Measurements from ENCODE around the gene CELF4. TPM values are rescaled to one million over a fixed set of nuclear protein-coding genes. Genes with fewer than 3 reads are reported as not detected.

Gene CELF4
- total and polyA plus RNA-seq, 2 experiments from 2014 or later: 0.24 TPM; not detected in 1

DNA sequence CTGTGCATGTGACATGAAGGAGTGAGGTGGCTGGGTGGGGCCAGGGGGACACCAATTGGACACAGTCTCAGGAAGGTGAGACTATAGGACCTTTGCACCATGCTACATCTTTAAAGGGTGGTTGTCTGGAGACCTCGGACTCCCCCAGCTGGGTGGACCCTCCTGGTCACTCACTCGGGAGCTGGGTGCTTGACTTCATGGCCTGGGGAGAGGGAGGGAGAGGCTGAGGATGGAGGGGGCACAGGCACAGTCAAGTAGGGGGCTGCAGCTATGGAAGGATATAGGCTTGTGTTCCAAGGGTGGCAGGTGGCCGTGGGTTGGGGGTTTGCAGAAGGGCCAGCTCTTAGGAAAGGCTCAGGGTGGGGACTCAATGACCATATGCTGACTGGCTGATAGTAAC lies 7.1 kb upstream of the CELF4 start:
- no peak for DNase-seq
- Histone ChIP-seq H3K4me3 (no peak overlapping the region), H3K9me3 (ENCODE audit: low read depth) (no peaks in the 10 kb centered on the region), H3K27ac (no peak overlapping the region), H3F3A (ENCODE audit: insufficient read depth) (no peaks in the 10 kb centered on the region), H3K9me2 (ENCODE audit: insufficient read depth) (no peaks in the 10 kb centered on the region), H3K9ac (no peak overlapping the region), H3K4me1 (ENCODE audit: insufficient read depth) (no peaks in the 10 kb centered on the region), H3K4me2 (ENCODE audit: unreplicated experiment) (no peak overlapping the region), H3K79me2 (ENCODE audit: insufficient read depth) (no peaks in the 10 kb centered on the region), H3K27me3 (replicated peaks; ENCODE audit: insufficient read depth) (peaks cover 22% of the 10 kb centered on the region), H4K20me1 (ENCODE audit: insufficient read depth) (no peaks in the 10 kb centered on the region), H3K36me3 (ENCODE audit: low read depth) (no peaks in the 10 kb centered on the region), H2AFZ (no peak overlapping the region)
- in situ Hi-C loops (cut with MboI): no loop called here
- TF ChIP-seq EZH2phosphoT487 (IDR thresholded peaks at IDR 0.05; ENCODE audit: insufficient read depth, low read depth) (no peak), EZH2 (IDR thresholded peaks at IDR 0.05; ENCODE audit: insufficient read depth, poor library complexity, severe bottlenecking) (no peak)
- 11 to 19% methylated on average over 3 of the region's 3 CpGs for WGBS, 2 experiments (ENCODE audit: low coverage in 1 of 2, low lambda C conversion rate in 2 of 2, missing lambda C conversion rate in 2 of 2)

DNA sequence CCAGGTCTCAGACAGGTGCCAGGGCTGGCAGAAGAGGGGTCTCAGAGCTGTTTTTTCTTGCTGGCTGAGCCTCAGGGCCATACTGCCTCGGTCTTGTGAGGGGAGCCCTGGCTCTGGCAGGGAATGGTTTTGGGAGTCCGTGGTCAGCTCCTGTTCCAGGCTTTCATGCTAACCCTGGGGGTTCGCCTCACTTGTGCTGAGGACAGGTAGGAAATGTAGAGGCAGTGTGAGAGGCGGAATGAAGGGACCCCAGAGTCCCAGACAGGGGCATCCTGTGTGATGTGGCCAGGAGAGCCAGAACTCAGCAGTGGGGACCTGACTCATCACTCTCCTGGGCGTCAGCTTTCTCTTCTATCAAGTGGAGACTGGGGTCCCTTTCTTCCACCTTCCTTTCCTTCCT lies 5.7 kb upstream of the CELF4 start:
- H3K4me3 ChIP-seq: no peak overlapping the region

GRCh38 chr18:37570336-37570930 lies 4.8 kb upstream of the CELF4 start:
- H3K4me3 ChIP-seq: no peak overlapping the region
- no peak for TF ChIP-seq EZH2 (IDR thresholded peaks at IDR 0.05; ENCODE audit: insufficient read depth, poor library complexity, severe bottlenecking)
- 25 to 28% methylated on average over 5 of the region's 5 CpGs for WGBS, 2 experiments (ENCODE audit: low coverage in 1 of 2, low lambda C conversion rate in 2 of 2, missing lambda C conversion rate in 2 of 2)
- H2AFZ ChIP-seq: no peak overlapping the region
- no peaks in the 10 kb centered on the region for H4K20me1 ChIP-seq (ENCODE audit: insufficient read depth)
- H3F3A ChIP-seq (ENCODE audit: insufficient read depth): no peaks in the 10 kb centered on the region
- H3K79me2 ChIP-seq (ENCODE audit: insufficient read depth): no peaks in the 10 kb centered on the region
- DNase-seq: no peak
- H3K36me3 ChIP-seq (ENCODE audit: low read depth): no peaks in the 10 kb centered on the region
- H3K9me2 ChIP-seq (ENCODE audit: insufficient read depth): no peaks in the 10 kb centered on the region
- no peaks in the 10 kb centered on the region for H3K4me1 ChIP-seq (ENCODE audit: insufficient read depth)
- H3K27me3 ChIP-seq (replicated peaks; ENCODE audit: insufficient read depth): peaks cover 39% of the 10 kb centered on the region
- in situ Hi-C loops (cut with MboI): no loop called here
- no peaks in the 10 kb centered on the region for H3K9me3 ChIP-seq (ENCODE audit: low read depth)
- H3K27ac ChIP-seq: no peak overlapping the region
- H3K4me2 ChIP-seq (ENCODE audit: unreplicated experiment): no peak overlapping the region
- no peak overlapping the region for H3K9ac ChIP-seq

More for the DNA sequence above, 5.7 kb upstream of the CELF4 start:
- no peaks in the 10 kb centered on the region for H3K36me3 ChIP-seq (ENCODE audit: low read depth)
- no peak overlapping the region for H2AFZ ChIP-seq
- TF ChIP-seq EZH2 (IDR thresholded peaks at IDR 0.05; ENCODE audit: insufficient read depth, poor library complexity, severe bottlenecking) (no peak), EZH2phosphoT487 (IDR thresholded peaks at IDR 0.05; ENCODE audit: insufficient read depth, low read depth) (no peak)
- H3K9me2 ChIP-seq (ENCODE audit: insufficient read depth): no peaks in the 10 kb centered on the region
- 10 to 23% methylated on average over 4 to 5 of the region's 5 CpGs for WGBS, 2 experiments (ENCODE audit: low coverage in 1 of 2, low lambda C conversion rate in 2 of 2, missing lambda C conversion rate in 2 of 2)
- no peak overlapping the region for H3K27ac ChIP-seq
- H3K9me3 ChIP-seq (ENCODE audit: low read depth): no peaks in the 10 kb centered on the region
- H4K20me1 ChIP-seq (ENCODE audit: insufficient read depth): no peaks in the 10 kb centered on the region
- H3K27me3 ChIP-seq (replicated peaks; ENCODE audit: insufficient read depth): peaks cover 36% of the 10 kb centered on the region
- H3K4me2 ChIP-seq (ENCODE audit: unreplicated experiment): no peak overlapping the region
- H3K79me2 ChIP-seq (ENCODE audit: insufficient read depth): no peaks in the 10 kb centered on the region
- in situ Hi-C loops (cut with MboI): no loop called here
- no peaks in the 10 kb centered on the region for H3F3A ChIP-seq (ENCODE audit: insufficient read depth)
- H3K9ac ChIP-seq: no peak overlapping the region
- DNase-seq: no peak
- no peaks in the 10 kb centered on the region for H3K4me1 ChIP-seq (ENCODE audit: insufficient read depth)

DNA sequence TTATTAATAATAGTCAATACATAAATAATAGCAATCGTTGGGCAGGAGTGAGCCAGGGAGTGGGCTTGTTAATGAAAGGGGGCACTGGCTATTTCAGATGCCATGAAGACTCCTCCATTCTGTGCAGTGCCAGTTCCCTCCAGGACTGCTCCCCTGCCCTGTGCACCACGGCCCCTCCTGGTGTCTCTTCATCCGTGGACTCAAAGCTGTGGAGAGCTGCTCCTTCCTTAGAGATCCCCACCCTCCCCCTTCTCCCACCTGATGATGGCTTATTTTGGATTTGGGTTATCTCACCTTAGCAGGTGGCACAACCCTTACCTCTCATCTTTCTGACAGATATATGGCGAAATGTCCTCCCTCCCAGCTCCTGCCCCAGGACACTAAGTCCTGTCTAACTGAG lies 3.1 kb upstream of the CELF4 start:
- Histone ChIP-seq H3K27ac (no peak overlapping the region), H3K4me2 (ENCODE audit: unreplicated experiment) (no peak overlapping the region), H2AFZ (no peak overlapping the region), H3K4me3 (no peak overlapping the region), H3K9ac (no peak overlapping the region), H3K9me2 (ENCODE audit: insufficient read depth) (no peaks in the 10 kb centered on the region), H3K36me3 (ENCODE audit: low read depth) (no peaks in the 10 kb centered on the region), H3F3A (ENCODE audit: insufficient read depth) (no peaks in the 10 kb centered on the region), H3K4me1 (ENCODE audit: insufficient read depth) (no peaks in the 10 kb centered on the region), H3K27me3 (replicated peaks; ENCODE audit: insufficient read depth) (peaks cover 55% of the 10 kb centered on the region), H3K9me3 (ENCODE audit: low read depth) (no peaks in the 10 kb centered on the region), H3K79me2 (ENCODE audit: insufficient read depth) (no peaks in the 10 kb centered on the region), H4K20me1 (ENCODE audit: insufficient read depth) (no peaks in the 10 kb centered on the region)
- DNase-seq: no peak
- TF ChIP-seq EZH2 (IDR thresholded peaks at IDR 0.05; ENCODE audit: insufficient read depth, poor library complexity, severe bottlenecking) (no peak), EZH2phosphoT487 (IDR thresholded peaks at IDR 0.05; ENCODE audit: insufficient read depth, low read depth) (no peak)
- WGBS, 2 experiments (ENCODE audit: low coverage in 1 of 2, low lambda C conversion rate in 2 of 2, missing lambda C conversion rate in 2 of 2): 33% methylated on average over 4 of the region's 4 CpGs
- in situ Hi-C loops (cut with MboI): no loop called here

DNA sequence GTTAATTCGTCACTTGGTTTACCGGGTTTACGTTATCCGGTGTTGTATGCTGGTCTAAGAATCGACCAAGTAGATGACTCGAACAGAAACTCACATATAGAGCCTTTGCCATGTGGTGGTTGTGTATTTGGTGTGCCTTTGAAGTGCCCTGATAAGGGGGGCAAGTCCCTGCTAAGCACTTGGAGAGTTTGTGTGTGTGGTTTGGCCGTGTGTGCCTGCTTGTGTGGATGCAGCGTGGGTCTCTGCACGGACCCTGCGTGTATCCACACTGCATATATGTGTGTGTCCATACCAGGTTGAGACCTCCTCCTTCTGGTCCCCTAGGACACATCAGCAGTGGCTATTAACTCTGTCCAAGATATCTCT lies 2.4 kb upstream of the CELF4 start:
- no peak overlapping the region for H3K27ac ChIP-seq
- no peak for TF ChIP-seq EZH2phosphoT487 (IDR thresholded peaks at IDR 0.05; ENCODE audit: insufficient read depth, low read depth)
- TF ChIP-seq EZH2 (IDR thresholded peaks at IDR 0.05; ENCODE audit: insufficient read depth, poor library complexity, severe bottlenecking): no peak
- no peak overlapping the region for H3K4me3 ChIP-seq
- no peaks in the 10 kb centered on the region for H3F3A ChIP-seq (ENCODE audit: insufficient read depth)
- no peak overlapping the region for H3K4me2 ChIP-seq (ENCODE audit: unreplicated experiment)
- H2AFZ ChIP-seq: no peak overlapping the region
- no peaks in the 10 kb centered on the region for H3K9me2 ChIP-seq (ENCODE audit: insufficient read depth)
- H3K36me3 ChIP-seq (ENCODE audit: low read depth): no peaks in the 10 kb centered on the region
- H3K9me3 ChIP-seq (ENCODE audit: low read depth): no peaks in the 10 kb centered on the region
- no peak for DNase-seq
- H4K20me1 ChIP-seq (ENCODE audit: insufficient read depth): no peaks in the 10 kb centered on the region
- H3K9ac ChIP-seq: no peak overlapping the region
- H3K4me1 ChIP-seq (ENCODE audit: insufficient read depth): no peaks in the 10 kb centered on the region
- H3K79me2 ChIP-seq (ENCODE audit: insufficient read depth): no peaks in the 10 kb centered on the region
- WGBS, 2 experiments (ENCODE audit: low coverage in 1 of 2, low lambda C conversion rate in 2 of 2, missing lambda C conversion rate in 2 of 2): 32 to 40% methylated on average over 10 of the region's 10 CpGs
- H3K27me3 ChIP-seq (replicated peaks; ENCODE audit: insufficient read depth): peaks cover 60% of the 10 kb centered on the region
- in situ Hi-C loops (cut with MboI): no loop called here

Measured in GM23248 (cell line).